MM.1S (cell line): ENCODE measurements around the gene CACNA1G.

Experiments used
- DNase-seq: peaks from one replicate; pipeline ENCODE4 v3.0.0-alpha.2; 2015
- H2AFZ ChIP-seq: fragments of 300-600 bp; sonication (generic); 2 replicates; pipeline ENCODE4 v1.6.0; 2016; ENCODE audit warnings: antibody characterized with exemption, low read length
- H3F3A ChIP-seq: fragments of 300-600 bp; sonication (generic); 2 replicates; pipeline ENCODE4 v1.6.1; 2016; ENCODE audit warnings: mild to moderate bottlenecking, antibody characterized with exemption, low read length, moderate library complexity, mixed read lengths; ENCODE audit not compliant: insufficient read depth
- H3K27ac ChIP-seq: fragments of 300-600 bp; sonication (generic); 2 replicates; pipeline ENCODE4 v1.5.1; 2016; ENCODE audit warnings: mild to moderate bottlenecking, low read length
- H3K27me3 ChIP-seq: fragments of 300-600 bp; sonication (generic); replicated peaks from 2 replicates; pipeline ENCODE4 v1.6.0; 2016; ENCODE audit warnings: low read length; ENCODE audit not compliant: insufficient read depth
- H3K36me3 ChIP-seq: fragments of 300-600 bp; sonication (generic); replicated peaks from 2 replicates; pipeline ENCODE4 v1.6.1; 2016; ENCODE audit warnings: mild to moderate bottlenecking, low read length, mixed read lengths; ENCODE audit not compliant: insufficient read depth
- H3K4me1 ChIP-seq: fragments of 300-600 bp; sonication (generic); 2 replicates; pipeline ENCODE4 v1.6.1; 2016; ENCODE audit warnings: low read length, mixed read lengths
- H3K4me2 ChIP-seq: fragments of 300-600 bp; sonication (generic); 2 replicates; pipeline ENCODE4 v1.6.0; 2016; ENCODE audit warnings: low read depth, low read length
- H3K4me3 ChIP-seq: fragments of 300-600 bp; sonication (generic); 2 replicates; pipeline ENCODE4 v1.5.1; 2016; ENCODE audit warnings: low read length, mixed read lengths
- H3K79me2 ChIP-seq: fragments of 300-600 bp; sonication (generic); 2 replicates; pipeline ENCODE4 v1.6.1; 2016; ENCODE audit warnings: mixed run types, low read length, mixed read lengths
- H3K9ac ChIP-seq: fragments of 300-600 bp; sonication (generic); 2 replicates; pipeline ENCODE4 v1.6.1; 2016; ENCODE audit warnings: low read length, mixed read lengths
- H3K9me2 ChIP-seq: fragments of 300-600 bp; sonication (generic); replicated peaks from 2 replicates; pipeline ENCODE4 v1.6.1; 2016; ENCODE audit warnings: mild to moderate bottlenecking, low read length, mixed read lengths; ENCODE audit not compliant: insufficient read depth
- H3K9me3 ChIP-seq: fragments of 300-600 bp; sonication (generic); replicated peaks from 2 replicates; pipeline ENCODE4 v1.6.1; 2016; ENCODE audit warnings: mild to moderate bottlenecking, low read length, mixed read lengths; ENCODE audit not compliant: insufficient read depth
- H4K20me1 ChIP-seq: fragments of 300-600 bp; sonication (generic); 2 replicates; pipeline ENCODE4 v1.6.1; 2016; ENCODE audit warnings: mild to moderate bottlenecking, low read length, moderate library complexity, mixed read lengths; ENCODE audit not compliant: insufficient read depth
- EZH2 ChIP-seq: fragments of 300-600 bp; sonication (generic); optimal IDR thresholded peaks from 2 replicates; pipeline ENCODE3; 2017; ENCODE audit warnings: low read depth, mild to moderate bottlenecking, antibody characterized with exemption, low read length, mixed read lengths
- EZH2phosphoT487 ChIP-seq: fragments of 300-600 bp; sonication (generic); IDR thresholded peaks from 2 replicates; pipeline ENCODE4 v1.6.1; 2018; ENCODE audit warnings: antibody characterized with exemption, low read length
- TF ChIP-seq, protein P1 (sequence below): fragments of 300-600 bp; sonication (generic); IDR thresholded peaks from 2 replicates; pipeline ENCODE4 v1.5.1; 2016; ENCODE audit warnings: antibody characterized with exemption, low read length, mixed read lengths

Gene CACNA1G

GRCh38 chr17:50551433-50551815 is 9.1 kb upstream of the CACNA1G start:
- TF ChIP-seq EZH2phosphoT487 (no peak), EZH2 (no peak)
- TF ChIP-seq, protein P1, sequence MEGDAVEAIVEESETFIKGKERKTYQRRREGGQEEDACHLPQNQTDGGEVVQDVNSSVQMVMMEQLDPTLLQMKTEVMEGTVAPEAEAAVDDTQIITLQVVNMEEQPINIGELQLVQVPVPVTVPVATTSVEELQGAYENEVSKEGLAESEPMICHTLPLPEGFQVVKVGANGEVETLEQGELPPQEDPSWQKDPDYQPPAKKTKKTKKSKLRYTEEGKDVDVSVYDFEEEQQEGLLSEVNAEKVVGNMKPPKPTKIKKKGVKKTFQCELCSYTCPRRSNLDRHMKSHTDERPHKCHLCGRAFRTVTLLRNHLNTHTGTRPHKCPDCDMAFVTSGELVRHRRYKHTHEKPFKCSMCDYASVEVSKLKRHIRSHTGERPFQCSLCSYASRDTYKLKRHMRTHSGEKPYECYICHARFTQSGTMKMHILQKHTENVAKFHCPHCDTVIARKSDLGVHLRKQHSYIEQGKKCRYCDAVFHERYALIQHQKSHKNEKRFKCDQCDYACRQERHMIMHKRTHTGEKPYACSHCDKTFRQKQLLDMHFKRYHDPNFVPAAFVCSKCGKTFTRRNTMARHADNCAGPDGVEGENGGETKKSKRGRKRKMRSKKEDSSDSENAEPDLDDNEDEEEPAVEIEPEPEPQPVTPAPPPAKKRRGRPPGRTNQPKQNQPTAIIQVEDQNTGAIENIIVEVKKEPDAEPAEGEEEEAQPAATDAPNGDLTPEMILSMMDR, result no peak
- Histone ChIP-seq H3K4me2 (no peak overlapping the region), H3K27me3 (no peaks in the 10 kb centered on the region), H3K27ac (no peak overlapping the region), H2AFZ (no peak overlapping the region), H3K9me2 (no peaks in the 10 kb centered on the region), H3K79me2 (no peaks in the 10 kb centered on the region), H4K20me1 (no peaks in the 10 kb centered on the region), H3K9me3 (no peaks in the 10 kb centered on the region), H3F3A (no peaks in the 10 kb centered on the region), H3K36me3 (no peaks in the 10 kb centered on the region), H3K4me1 (peaks cover 7% of the 10 kb centered on the region), H3K9ac (no peak overlapping the region), H3K4me3 (no peak overlapping the region)
- no peak for DNase-seq

- Histone ChIP-seq H3F3A (no peaks in the 10 kb centered on the region), H3K36me3 (no peaks in the 10 kb centered on the region), H3K9me3 (no peaks in the 10 kb centered on the region), H3K27ac (no peak overlapping the region), H3K9me2 (no peaks in the 10 kb centered on the region), H3K4me1 (peaks cover 5% of the 10 kb centered on the region), H2AFZ (no peak overlapping the region), H3K9ac (no peak overlapping the region), H3K4me3 (no peak overlapping the region), H3K4me2 (no peak overlapping the region), H4K20me1 (no peaks in the 10 kb centered on the region), H3K27me3 (no peaks in the 10 kb centered on the region), H3K79me2 (no peaks in the 10 kb centered on the region)
- no peak for DNase-seq
- TF ChIP-seq, protein P1, result no peak
- TF ChIP-seq EZH2phosphoT487 (no peak), EZH2 (no peak)
Observed at GRCh38 chr17:50551884-50552283, 8.6 kb upstream of the CACNA1G start.

DNA sequence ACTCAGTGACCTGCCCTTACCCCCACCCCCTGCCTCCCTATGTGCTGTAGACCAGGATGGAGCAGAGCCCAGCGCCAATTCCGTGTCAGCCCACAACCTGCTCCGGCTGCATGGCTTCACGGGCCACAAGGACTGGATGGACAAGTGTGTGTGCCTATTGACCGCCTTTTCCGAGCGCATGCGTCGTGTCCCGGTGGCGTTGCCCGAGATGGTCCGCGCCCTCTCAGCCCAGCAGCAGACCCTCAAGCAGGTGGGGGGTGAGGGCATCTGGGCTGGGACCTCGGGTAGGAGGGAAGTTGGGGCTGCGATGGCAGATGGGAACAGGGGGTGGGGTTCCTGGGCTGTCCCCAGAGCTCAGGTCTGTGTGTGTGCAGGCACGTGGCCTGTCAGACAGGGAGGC is 6.3 kb upstream of the CACNA1G start:
- Histone ChIP-seq H3F3A (no peaks in the 10 kb centered on the region), H4K20me1 (no peaks in the 10 kb centered on the region), H3K9me3 (no peaks in the 10 kb centered on the region), H3K79me2 (no peaks in the 10 kb centered on the region), H3K27me3 (peaks cover 21% of the 10 kb centered on the region), H2AFZ (no peak overlapping the region), H3K4me1 (no peaks in the 10 kb centered on the region), H3K9me2 (no peaks in the 10 kb centered on the region), H3K4me2 (no peak overlapping the region), H3K9ac (no peak overlapping the region), H3K36me3 (no peaks in the 10 kb centered on the region), H3K27ac (no peak overlapping the region), H3K4me3 (no peak overlapping the region)
- TF ChIP-seq EZH2phosphoT487 (no peak), EZH2 (no peak)
- TF ChIP-seq, protein P1, result no peak
- DNase-seq, result no peak
